ENCODE results near the gene ADI1.

ADI1 gene

GRCh38 chr2:3533836-3534235, 14.5 kb upstream of the ADI1 start:
- no peak overlapping the region for H3K27ac ChIP-seq (ENCODE audit: poor library complexity, severe bottlenecking)
- DNase-seq (ENCODE audit: low spot score), result no peak
- no peak overlapping the region for H3K4me3 ChIP-seq (ENCODE audit: severe bottlenecking)
- ATAC-seq (ENCODE audit: low read depth), result no peak
- H3K36me3 ChIP-seq (ENCODE audit: low read depth), result no peaks in the 10 kb centered on the region
- H3K4me1 ChIP-seq (ENCODE audit: insufficient read depth, poor library complexity, severe bottlenecking), result peaks cover 18% of the 10 kb centered on the region
- no peaks in the 10 kb centered on the region for H3K9me3 ChIP-seq (ENCODE audit: severe bottlenecking)
- no peak for TF ChIP-seq CTCF (IDR thresholded peaks at IDR 0.05; ENCODE audit: poor library complexity, severe bottlenecking)
- no peaks in the 10 kb centered on the region for H3K27me3 ChIP-seq (ENCODE audit: insufficient read depth, poor library complexity, severe bottlenecking)

DNA sequence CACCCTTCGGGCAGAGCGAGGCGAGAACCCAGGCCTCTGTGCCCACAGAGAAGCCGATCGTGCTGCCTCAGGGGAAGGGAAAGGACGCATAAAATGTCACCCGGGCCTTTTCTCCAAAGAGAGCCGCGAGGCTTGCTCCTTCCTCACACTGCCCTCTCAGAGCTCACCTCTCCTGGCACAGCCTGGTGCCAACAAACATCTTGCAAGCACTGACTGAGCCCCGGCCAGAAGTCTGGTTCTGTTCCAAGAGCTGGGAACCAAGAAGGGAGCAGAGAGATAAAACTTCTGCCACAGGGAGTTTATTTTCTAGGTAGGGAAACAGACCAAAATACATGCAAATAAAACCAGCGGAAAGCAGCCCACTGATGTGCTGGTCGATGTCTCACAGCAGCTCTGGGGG, 13.6 kb upstream of the ADI1 start:
- TF ChIP-seq CTCF (IDR thresholded peaks at IDR 0.05; ENCODE audit: poor library complexity, severe bottlenecking), result no peak
- Histone ChIP-seq H3K27ac (ENCODE audit: poor library complexity, severe bottlenecking) (no peak overlapping the region), H3K9me3 (ENCODE audit: severe bottlenecking) (no peaks in the 10 kb centered on the region), H3K27me3 (ENCODE audit: insufficient read depth, poor library complexity, severe bottlenecking) (no peaks in the 10 kb centered on the region), H3K4me1 (ENCODE audit: insufficient read depth, poor library complexity, severe bottlenecking) (peaks cover 18% of the 10 kb centered on the region), H3K36me3 (ENCODE audit: low read depth) (no peaks in the 10 kb centered on the region), H3K4me3 (ENCODE audit: severe bottlenecking) (no peak overlapping the region)
- DNase-seq (ENCODE audit: low spot score) (no peak), ATAC-seq (ENCODE audit: low read depth) (no peak)

DNA sequence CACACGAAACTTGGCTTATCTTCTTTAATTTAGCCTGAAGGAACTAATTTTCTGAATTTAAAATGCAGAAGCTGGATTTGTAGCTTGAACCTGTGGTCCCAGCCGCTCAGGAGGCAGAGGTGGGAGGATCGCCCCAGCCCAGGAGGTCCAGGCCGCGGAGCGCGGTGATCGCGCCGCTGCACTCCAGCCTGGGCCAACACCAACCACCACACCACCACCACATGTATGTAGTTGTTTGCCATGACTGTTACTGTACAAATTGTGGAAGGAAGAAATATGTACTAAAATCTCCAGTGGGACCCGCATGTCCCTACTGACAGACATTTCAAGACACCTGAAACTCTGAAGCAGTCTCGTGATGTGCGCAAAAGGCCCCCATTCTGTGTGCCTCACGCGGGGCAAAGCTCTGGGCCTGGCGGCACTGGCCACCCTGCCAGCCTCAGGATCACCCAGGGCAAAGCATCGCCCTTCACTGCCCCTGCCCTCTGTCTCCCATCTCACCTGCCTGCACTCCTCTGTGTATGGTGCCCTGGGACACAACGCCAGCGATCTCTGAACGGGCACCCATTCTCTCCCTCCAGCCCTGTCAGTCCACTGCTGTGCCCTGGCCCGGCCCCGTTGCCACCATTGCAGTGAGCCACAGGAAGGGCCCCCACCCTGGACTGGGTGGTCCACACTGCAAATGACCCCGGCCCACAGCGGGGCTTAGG, 10.1 kb upstream of the ADI1 start:
- no peaks in the 10 kb centered on the region for H3K36me3 ChIP-seq (ENCODE audit: low read depth)
- TF ChIP-seq CTCF (IDR thresholded peaks at IDR 0.05; ENCODE audit: poor library complexity, severe bottlenecking), result no peak
- H3K4me3 ChIP-seq (ENCODE audit: severe bottlenecking), result no peak overlapping the region
- no peaks in the 10 kb centered on the region for H3K9me3 ChIP-seq (ENCODE audit: severe bottlenecking)
- ATAC-seq (ENCODE audit: low read depth), result no peak
- no peaks in the 10 kb centered on the region for H3K27me3 ChIP-seq (ENCODE audit: insufficient read depth, poor library complexity, severe bottlenecking)
- no peak for DNase-seq (ENCODE audit: low spot score)
- H3K4me1 ChIP-seq (ENCODE audit: insufficient read depth, poor library complexity, severe bottlenecking), result no peaks in the 10 kb centered on the region
- no peak overlapping the region for H3K27ac ChIP-seq (ENCODE audit: poor library complexity, severe bottlenecking)

DNA sequence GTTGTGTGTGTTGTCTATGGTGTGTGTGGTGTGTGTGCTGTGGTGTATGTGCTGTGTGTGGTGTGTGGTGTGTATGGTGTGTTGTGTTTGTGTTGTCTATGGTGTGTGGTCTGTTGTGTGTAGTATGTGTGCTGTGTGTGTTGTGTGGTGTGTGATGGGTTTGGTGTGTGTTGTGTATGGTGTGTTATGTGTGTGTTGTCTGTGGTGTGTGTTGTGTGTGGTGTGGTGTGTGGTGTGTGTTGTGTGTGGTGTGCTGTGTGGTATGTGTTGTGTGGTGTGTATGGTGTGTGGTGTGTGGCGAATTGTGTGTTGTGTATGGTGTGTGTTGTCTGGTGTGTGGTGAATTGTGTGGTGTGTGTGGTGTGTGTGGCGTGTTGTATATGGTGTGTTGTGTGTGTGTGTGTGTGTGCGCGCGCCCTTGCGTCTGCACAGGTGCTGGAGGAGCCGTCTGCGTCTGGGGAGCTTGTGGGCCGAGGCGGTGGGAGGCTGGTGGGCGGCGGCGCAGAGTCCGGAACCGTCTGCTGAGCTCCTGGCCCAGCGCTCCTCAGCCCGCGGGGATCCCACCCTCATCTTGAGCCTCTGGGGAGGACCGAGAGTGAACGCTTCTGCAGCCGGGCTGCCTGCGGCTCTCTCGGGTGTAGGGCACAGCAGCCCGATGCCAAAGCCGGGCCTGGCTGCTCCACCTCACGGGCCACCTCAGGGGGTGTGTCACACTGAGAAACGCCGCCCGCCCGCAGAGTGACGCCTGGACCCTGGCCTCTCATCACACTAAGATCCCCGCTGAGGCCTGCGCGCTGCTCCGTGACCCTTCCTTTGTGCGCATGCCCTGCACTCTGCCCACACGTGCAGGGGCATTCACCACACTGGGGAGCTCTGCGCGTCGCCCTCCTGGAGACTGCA, 8.8 kb upstream of the ADI1 start:
- Histone ChIP-seq H3K4me1 (ENCODE audit: insufficient read depth, poor library complexity, severe bottlenecking) (no peaks in the 10 kb centered on the region), H3K27me3 (ENCODE audit: insufficient read depth, poor library complexity, severe bottlenecking) (no peaks in the 10 kb centered on the region), H3K9me3 (ENCODE audit: severe bottlenecking) (no peaks in the 10 kb centered on the region), H3K36me3 (ENCODE audit: low read depth) (no peaks in the 10 kb centered on the region), H3K4me3 (ENCODE audit: severe bottlenecking) (no peak overlapping the region), H3K27ac (ENCODE audit: poor library complexity, severe bottlenecking) (no peak overlapping the region)
- TF ChIP-seq CTCF (IDR thresholded peaks at IDR 0.05; ENCODE audit: poor library complexity, severe bottlenecking), result no peak
- DNase-seq (ENCODE audit: low spot score), result no peak
- ATAC-seq (ENCODE audit: low read depth), result peak; percentile 22; the same call in 1 of the 3 replicates

Data from RWPE2 (cell line).